Measurements from ENCODE around the gene PRSS2. TPM values are rescaled to one million over a fixed set of nuclear protein-coding genes. Genes with fewer than 3 reads are reported as not detected.
"Not testable (repeated sequence)": the region's sequence is repeated elsewhere in the genome, so short reads cannot be mapped to it uniquely, and the experiment has no call there.

Gene PRSS2
- total RNA-seq, 1 experiment from 2014 or later: not detected

DNA sequence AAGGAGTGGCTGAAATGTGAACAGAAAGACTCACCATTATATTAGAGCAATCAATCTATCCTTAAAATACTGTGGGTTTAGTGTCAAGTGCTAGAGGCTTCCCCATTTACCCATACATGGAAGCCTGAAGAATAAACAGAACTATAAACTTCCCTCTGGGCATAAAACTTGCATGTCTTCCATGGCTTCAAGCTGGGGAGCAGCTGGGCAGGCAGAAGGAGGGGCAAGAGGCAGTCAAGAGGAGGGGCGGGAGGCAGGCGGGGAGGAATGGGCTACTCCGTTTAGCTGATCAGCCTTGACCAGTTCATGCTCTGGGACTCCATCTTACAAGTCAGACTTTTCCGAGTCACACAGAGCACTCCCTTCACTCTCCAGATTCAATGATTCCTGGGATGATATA, 25.0 kb upstream of the PRSS2 start:
- BruUV-seq (replicated peaks): no TSS peak
- Mint-ChIP-seq H3K36me3 (ENCODE audit: insufficient read depth, unreplicated experiment) (no peaks in the 10 kb centered on the region), H3K4me1 (ENCODE audit: insufficient read depth, unreplicated experiment) (no peaks in the 10 kb centered on the region), H3K9me3 (ENCODE audit: unreplicated experiment) (no peaks in the 10 kb centered on the region), H3K27me3 (ENCODE audit: insufficient read depth, unreplicated experiment) (peaks cover 72% of the 10 kb centered on the region), H3K27ac (ENCODE audit: low read depth, unreplicated experiment) (no peak overlapping the region), H3K4me3 (ENCODE audit: unreplicated experiment) (no peak overlapping the region)
- TF ChIP-seq, protein P1, sequence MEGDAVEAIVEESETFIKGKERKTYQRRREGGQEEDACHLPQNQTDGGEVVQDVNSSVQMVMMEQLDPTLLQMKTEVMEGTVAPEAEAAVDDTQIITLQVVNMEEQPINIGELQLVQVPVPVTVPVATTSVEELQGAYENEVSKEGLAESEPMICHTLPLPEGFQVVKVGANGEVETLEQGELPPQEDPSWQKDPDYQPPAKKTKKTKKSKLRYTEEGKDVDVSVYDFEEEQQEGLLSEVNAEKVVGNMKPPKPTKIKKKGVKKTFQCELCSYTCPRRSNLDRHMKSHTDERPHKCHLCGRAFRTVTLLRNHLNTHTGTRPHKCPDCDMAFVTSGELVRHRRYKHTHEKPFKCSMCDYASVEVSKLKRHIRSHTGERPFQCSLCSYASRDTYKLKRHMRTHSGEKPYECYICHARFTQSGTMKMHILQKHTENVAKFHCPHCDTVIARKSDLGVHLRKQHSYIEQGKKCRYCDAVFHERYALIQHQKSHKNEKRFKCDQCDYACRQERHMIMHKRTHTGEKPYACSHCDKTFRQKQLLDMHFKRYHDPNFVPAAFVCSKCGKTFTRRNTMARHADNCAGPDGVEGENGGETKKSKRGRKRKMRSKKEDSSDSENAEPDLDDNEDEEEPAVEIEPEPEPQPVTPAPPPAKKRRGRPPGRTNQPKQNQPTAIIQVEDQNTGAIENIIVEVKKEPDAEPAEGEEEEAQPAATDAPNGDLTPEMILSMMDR (IDR thresholded peaks at IDR 0.05; ENCODE audit: unreplicated experiment): no peak
- CTCF ChIA-PET: interaction anchor here (1.0 to 1.3 kb wide), 2 partner anchors 38 to 211 kb away, joined by 3 read pairs; no protein-coding TSS in a partner anchor
- no peak for DNase-seq (ENCODE audit: unreplicated experiment)
- POLR2A ChIA-PET: no interaction called here
- intact Hi-C loops (cut with micrococcal nuclease): no loop called here

DNA sequence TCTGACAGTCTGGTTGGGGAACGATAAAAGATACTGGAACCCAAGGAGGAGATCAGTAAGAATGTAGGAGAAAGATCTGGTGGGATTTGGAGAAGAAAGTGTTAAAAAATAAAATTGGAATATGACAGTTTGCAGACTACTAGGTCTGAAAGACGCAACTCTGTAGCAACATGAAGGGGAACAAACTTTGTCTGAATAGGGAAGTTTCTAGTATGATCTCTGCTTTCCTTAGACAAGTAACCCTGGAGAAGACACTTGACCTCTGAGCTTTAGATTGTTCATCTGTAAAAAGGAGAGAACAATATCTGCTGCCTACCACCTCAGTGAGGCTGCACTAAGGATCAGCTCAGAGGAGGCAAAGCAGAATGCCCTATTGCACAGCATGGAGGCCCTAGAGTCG, 24.5 kb upstream of the PRSS2 start:
- no peak for DNase-seq (ENCODE audit: unreplicated experiment)
- no peak overlapping the region for H3K27ac Mint-ChIP-seq (ENCODE audit: low read depth, unreplicated experiment)
- H3K4me3 Mint-ChIP-seq (ENCODE audit: unreplicated experiment): no peak overlapping the region
- POLR2A ChIA-PET: interaction anchor here (0.6 kb wide), 1 partner anchor 98 kb away, joined by 3 read pairs; no protein-coding TSS in a partner anchor
- H3K4me1 Mint-ChIP-seq (ENCODE audit: insufficient read depth, unreplicated experiment): no peaks in the 10 kb centered on the region
- H3K36me3 Mint-ChIP-seq (ENCODE audit: insufficient read depth, unreplicated experiment): no peaks in the 10 kb centered on the region
- CTCF ChIA-PET: interaction anchor here (1.0 kb wide), 1 partner anchor 37 kb away, joined by 3 read pairs; no protein-coding TSS in a partner anchor
- intact Hi-C loops (cut with micrococcal nuclease): no loop called here
- H3K9me3 Mint-ChIP-seq (ENCODE audit: unreplicated experiment): no peaks in the 10 kb centered on the region
- BruUV-seq (replicated peaks): no TSS peak
- TF ChIP-seq, protein P1 (IDR thresholded peaks at IDR 0.05; ENCODE audit: unreplicated experiment): no peak
- peaks cover 72% of the 10 kb centered on the region for H3K27me3 Mint-ChIP-seq (ENCODE audit: insufficient read depth, unreplicated experiment)

DNA sequence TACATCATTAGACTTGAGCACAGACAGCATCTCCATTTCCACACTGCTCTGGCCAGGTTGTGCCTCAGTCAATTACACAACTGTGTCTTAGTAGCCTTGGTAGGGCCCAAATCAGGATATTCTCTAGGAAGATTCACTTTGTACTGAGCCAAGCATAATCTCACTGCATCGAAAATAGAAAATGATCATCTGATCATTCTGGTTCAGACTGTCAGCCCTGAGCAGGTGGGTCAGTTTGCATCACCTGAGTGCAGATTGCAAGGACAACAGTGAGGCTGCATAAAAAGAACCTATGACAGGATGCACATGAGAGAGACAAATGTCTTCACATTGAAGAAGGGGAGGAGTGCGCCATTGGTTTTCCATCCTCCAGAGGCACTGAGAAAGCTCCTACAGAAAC, 22.4 kb upstream of the PRSS2 start:
- intact Hi-C loops (cut with micrococcal nuclease); DNase-seq (ENCODE audit: unreplicated experiment); H3K36me3 Mint-ChIP-seq (ENCODE audit: insufficient read depth, unreplicated experiment); BruUV-seq (replicated peaks); H3K4me1 Mint-ChIP-seq (ENCODE audit: insufficient read depth, unreplicated experiment); H3K27ac Mint-ChIP-seq (ENCODE audit: low read depth, unreplicated experiment); H3K4me3 Mint-ChIP-seq (ENCODE audit: unreplicated experiment); POLR2A ChIA-PET; H3K9me3 Mint-ChIP-seq (ENCODE audit: unreplicated experiment): not testable (repeated sequence)
- peaks cover 59% of the 10 kb centered on the region for H3K27me3 Mint-ChIP-seq (ENCODE audit: insufficient read depth, unreplicated experiment)
- CTCF ChIA-PET: interaction anchor here (0.7 to 1.2 kb wide), 4 partner anchors 25 to 59 kb away, joined by 3 to 4 read pairs (median 3); no protein-coding TSS in a partner anchor

DNA sequence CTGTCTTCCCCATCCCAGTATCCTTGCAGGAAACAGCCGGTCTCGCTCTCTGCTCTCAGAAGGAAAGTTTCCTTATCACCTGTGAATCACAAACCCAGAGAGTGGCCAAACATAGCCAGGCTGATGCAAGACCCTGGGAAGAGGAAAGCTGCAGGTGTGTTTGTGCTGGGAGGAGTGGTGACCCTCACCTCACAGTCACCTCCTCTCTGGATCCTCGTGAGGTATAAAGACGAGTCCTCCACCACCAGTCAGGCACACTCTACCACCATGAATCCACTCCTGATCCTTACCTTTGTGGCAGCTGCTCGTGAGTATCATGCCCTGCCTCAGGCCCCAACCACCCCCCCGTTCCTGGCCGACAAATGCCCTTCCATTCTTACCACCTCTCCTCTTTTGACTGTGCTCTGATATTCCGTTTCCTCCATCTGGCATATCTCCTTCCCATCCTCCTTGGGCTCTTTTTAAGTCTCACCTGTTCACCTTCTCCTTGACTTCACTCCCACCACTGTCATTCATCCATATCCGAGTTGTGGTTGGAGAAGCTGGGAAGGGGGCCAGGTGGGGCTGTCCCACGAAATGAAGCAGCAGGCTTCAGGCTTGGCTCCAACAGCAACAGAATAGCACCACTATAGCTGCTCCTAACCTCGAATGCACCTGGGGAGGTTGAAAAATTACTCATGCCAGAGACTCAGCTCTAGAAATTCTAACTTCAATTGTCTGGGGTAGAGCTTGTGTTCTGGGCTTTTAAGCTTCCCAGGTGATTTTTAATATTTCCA, 21.4 kb upstream of the PRSS2 start, which contains the start of gene PRSS1:
Gene PRSS1 (plus strand): TSS at position 255 of the 776 bp plus-strand sequence. CDS start 13 bp downstream, at position 268.
- intact Hi-C loops (cut with micrococcal nuclease): no loop called here
- POLR2A ChIA-PET: no interaction called here
- CTCF ChIA-PET: interaction anchor here (0.5 to 1.5 kb wide), 7 partner anchors 34 to 1398 kb away, joined by 3 to 10 read pairs (median 3); no protein-coding TSS in a partner anchor
- Mint-ChIP-seq H3K27me3 (ENCODE audit: insufficient read depth, unreplicated experiment) (peaks cover 59% of the 10 kb centered on the region), H3K4me1 (ENCODE audit: insufficient read depth, unreplicated experiment) (peaks cover 6% of the 10 kb centered on the region), H3K36me3 (ENCODE audit: insufficient read depth, unreplicated experiment) (no peaks in the 10 kb centered on the region), H3K4me3 (ENCODE audit: unreplicated experiment) (no peak within 1 kb of the TSS), H3K9me3 (ENCODE audit: unreplicated experiment) (no peaks in the 10 kb centered on the region), H3K27ac (ENCODE audit: low read depth, unreplicated experiment) (no peak within 1 kb of the TSS)
- no TSS peak for BruUV-seq (replicated peaks)
- DNase-seq (ENCODE audit: unreplicated experiment): no peak
- TF ChIP-seq, protein P1 (IDR thresholded peaks at IDR 0.05; ENCODE audit: unreplicated experiment): no peak

Measured in MCF 10A (cell line).